ENCODE measurements around the gene MAGEA1.
"Not testable (repeated sequence)": the region's sequence is repeated elsewhere in the genome, so short reads cannot be mapped to it uniquely, and the experiment has no call there.

The MAGEA1 gene

GRCh38 chrX:153179131-153179530 is at the start of gene MAGEA1:
MAGEA1 (plus strand) TSS chrX:153179284; CDS start chrX:153182390, 3,106 bp downstream.
- DNase-seq (ENCODE audit: low spot score), result no peak

GRCh38 chrX:153132924-153133323 is 46.2 kb upstream of the MAGEA1 start:
- not testable (repeated sequence) for DNase-seq (ENCODE audit: low spot score)

- DNase-seq (ENCODE audit: low spot score), result not testable (repeated sequence)
Observed at GRCh38 chrX:153139074-153139473, 40.0 kb upstream of the MAGEA1 start.

- DNase-seq (ENCODE audit: low spot score), result not testable (repeated sequence)
Observed at GRCh38 chrX:153146288-153146687, 32.8 kb upstream of the MAGEA1 start.

- no peak for DNase-seq (ENCODE audit: low spot score)
Observed at GRCh38 chrX:153153516-153153915, 25.6 kb upstream of the MAGEA1 start.

- no peak for DNase-seq (ENCODE audit: low spot score)
Observed at GRCh38 chrX:153157450-153157849, 21.6 kb upstream of the MAGEA1 start.

GRCh38 chrX:153158319-153158718 is 20.8 kb upstream of the MAGEA1 start:
- no peak for DNase-seq (ENCODE audit: low spot score)

GRCh38 chrX:153161952-153162351 is 17.1 kb upstream of the MAGEA1 start:
- no peak for DNase-seq (ENCODE audit: low spot score)

GRCh38 chrX:153164733-153165132 is 14.4 kb upstream of the MAGEA1 start:
- DNase-seq (ENCODE audit: low spot score), result no peak

- DNase-seq (ENCODE audit: low spot score), result not testable (repeated sequence)
Observed at GRCh38 chrX:153168423-153168822, 10.7 kb upstream of the MAGEA1 start.

- no peak for DNase-seq (ENCODE audit: low spot score)
Observed at GRCh38 chrX:153181822-153182221, 2.7 kb downstream of the MAGEA1 start.

- DNase-seq (ENCODE audit: low spot score), result no peak
Observed at GRCh38 chrX:153184787-153185186, 5.7 kb downstream of the MAGEA1 start.

- no peak for DNase-seq (ENCODE audit: low spot score)
Observed at GRCh38 chrX:153190381-153190780, 11.3 kb downstream of the MAGEA1 start.

GRCh38 chrX:153200462-153200861 is 21.4 kb downstream of the MAGEA1 start:
- DNase-seq (ENCODE audit: low spot score), result no peak

- DNase-seq (ENCODE audit: low spot score), result no peak
Observed at GRCh38 chrX:153206425-153207046, 27.5 kb downstream of the MAGEA1 start.

GRCh38 chrX:153209347-153209746 is 30.3 kb downstream of the MAGEA1 start:
- no peak for DNase-seq (ENCODE audit: low spot score)

- no peak for DNase-seq (ENCODE audit: low spot score)
Observed at GRCh38 chrX:153214934-153215333, 35.9 kb downstream of the MAGEA1 start.

GRCh38 chrX:153216926-153217325 is 37.8 kb downstream of the MAGEA1 start:
- no peak for DNase-seq (ENCODE audit: low spot score)

- no peak for DNase-seq (ENCODE audit: low spot score)
Observed at GRCh38 chrX:153225438-153226098, 46.5 kb downstream of the MAGEA1 start.

- no peak for DNase-seq (ENCODE audit: low spot score)
Observed at GRCh38 chrX:153226344-153227185, 47.5 kb downstream of the MAGEA1 start.
